Measurements from ENCODE around the gene HHAT. TPM values are rescaled to one million over a fixed set of nuclear protein-coding genes. Genes with fewer than 3 reads are reported as not detected.
"Not testable (repeated sequence)": the region's sequence is repeated elsewhere in the genome, so short reads cannot be mapped to it uniquely, and the experiment has no call there.

HHAT gene
- total RNA-seq, 1 donor from 2014 or later, result 1.2 TPM

- no peak for DNase-seq (ENCODE audit: low read depth in 2 of 2)
Measured at GRCh38 chr1:210313921-210314320, 14.8 kb upstream of the HHAT start.

GRCh38 chr1:210315529-210315928 is 13.2 kb upstream of the HHAT start:
- no peak for DNase-seq (ENCODE audit: low read depth in 2 of 2)

- DNase-seq (ENCODE audit: low read depth in 2 of 2), result no peak
Measured at GRCh38 chr1:210321131-210321530, 7.6 kb upstream of the HHAT start.

DNA sequence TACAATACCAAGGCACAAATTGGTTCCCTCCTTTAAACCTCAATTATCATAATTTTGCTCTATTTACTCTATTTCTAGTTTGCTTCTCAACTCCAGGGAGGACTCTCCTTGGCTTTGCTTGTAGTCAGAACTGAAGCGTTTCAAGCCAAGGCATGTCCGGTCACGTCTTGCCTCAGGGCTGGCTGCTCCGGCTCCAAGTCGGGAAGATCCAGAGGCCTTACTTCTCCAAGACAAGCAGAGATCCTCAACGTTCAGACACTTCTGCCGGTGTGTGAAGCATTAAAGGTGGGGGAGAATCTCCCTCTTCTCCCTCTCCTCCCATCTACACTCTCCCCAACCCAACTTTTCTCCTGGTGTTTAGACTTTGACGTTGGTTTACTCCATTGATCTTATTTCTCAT is 7.2 kb upstream of the HHAT start:
- no peak for DNase-seq (ENCODE audit: low read depth in 2 of 2)

DNA sequence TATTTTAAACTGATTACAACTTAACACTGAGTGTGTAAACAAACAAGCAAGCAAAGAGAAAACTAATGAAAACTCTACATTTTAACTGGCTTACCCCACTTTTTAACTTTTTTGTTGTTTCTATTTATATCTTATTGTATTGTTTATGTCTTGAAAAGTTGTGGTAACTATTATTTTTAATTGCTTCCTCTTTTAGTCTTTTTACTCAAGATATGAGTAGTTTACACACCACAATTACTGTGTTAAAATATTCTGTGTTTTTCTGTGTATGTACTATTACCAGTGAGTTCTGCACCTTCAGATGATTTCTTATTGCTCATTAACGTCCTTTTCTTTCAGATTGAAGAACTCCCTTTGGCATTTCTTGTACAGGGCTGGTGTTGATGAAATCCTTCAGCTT is 4.7 kb upstream of the HHAT start:
- DNase-seq (ENCODE audit: low read depth in 2 of 2), result no peak

DNA sequence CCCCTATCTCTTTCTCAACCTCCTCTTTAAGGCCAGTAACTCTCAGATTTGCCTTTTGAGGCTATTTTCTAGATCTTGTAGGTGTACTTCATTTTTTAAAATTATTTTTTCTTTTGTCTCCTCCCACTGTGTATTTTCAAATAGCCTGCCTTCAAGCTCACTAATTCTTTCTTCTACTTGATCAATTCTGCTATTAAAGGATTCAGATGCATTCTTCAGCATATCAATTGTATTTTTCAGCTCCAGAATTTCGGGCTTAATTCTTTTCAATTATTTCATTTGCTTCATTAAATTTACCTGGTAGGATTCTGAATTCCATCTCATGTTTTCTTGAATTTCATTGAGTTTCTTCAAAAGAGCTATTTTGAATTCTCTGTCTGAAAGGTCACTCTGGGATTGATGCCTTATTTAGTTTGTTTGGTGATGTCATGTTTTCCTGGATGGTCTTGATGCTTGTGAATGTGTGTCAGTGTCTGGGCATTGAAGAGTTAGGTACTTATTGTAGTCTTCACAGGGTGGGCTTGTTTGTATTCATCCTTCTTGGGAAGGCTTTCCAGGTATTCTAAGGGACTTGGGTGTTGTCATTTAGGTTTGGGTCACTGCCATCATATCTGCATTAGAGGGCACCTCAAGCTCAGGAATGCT is 3.6 kb upstream of the HHAT start:
- DNase-seq (ENCODE audit: low read depth in 2 of 2), result no peak

GRCh38 chr1:210328032-210328745 is 513 bp upstream of the HHAT start:
- no peak for DNase-seq (ENCODE audit: low read depth in 2 of 2)

DNA sequence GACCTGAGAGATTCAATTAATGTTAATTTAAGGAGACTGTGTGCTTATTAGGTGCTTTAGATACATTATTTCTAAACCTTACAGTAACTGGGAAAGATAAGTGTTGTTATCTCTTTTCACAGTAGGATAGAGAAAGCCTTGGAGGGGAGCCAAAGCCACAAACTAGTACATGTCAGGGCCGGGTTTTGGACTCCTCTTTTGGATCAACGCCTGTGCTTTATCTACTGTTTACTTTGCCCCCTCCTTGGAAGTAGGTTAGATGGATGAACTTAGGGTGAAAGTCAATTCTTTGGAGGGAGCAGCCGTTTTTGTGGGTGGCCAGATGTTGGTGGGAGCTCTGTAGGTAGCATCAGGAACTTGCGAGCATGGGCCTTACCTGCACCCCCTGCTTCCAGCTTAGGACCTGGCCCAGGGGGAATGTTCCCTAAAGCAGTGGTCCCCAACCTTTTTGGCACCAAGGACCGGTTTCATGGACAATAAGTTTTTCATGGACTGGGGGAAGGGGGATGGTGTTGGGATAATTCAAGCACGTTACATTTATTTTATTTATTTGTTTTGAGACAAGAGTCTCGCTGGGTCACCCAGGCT is 1.7 kb downstream of the HHAT start:
- DNase-seq (ENCODE audit: low read depth in 2 of 2), result peak in 1 of 2 donors; percentile 5

DNA sequence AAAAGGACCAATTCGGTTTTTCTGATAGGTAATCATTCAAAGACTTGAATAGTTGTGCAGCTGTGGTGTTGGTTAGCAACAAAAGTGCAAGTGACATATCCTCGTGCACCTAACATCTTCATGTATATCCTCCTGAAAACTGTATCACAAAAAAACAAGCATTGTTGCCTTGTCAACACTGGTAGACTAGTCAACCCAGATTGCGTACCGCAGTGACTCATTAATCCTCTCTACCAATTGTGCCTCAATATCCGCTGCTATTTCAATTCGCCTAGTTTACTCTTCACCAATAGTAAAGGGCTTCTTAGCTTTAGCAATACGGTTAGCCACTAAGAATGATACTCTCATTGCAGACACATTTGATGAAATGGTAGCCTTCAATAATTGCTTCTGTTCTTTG is 3.5 kb downstream of the HHAT start:
- no peak for DNase-seq (ENCODE audit: low read depth in 2 of 2)

- DNase-seq (ENCODE audit: low read depth in 2 of 2), result no peak
Measured at GRCh38 chr1:210332719-210333398, 4.2 kb downstream of the HHAT start.

DNA sequence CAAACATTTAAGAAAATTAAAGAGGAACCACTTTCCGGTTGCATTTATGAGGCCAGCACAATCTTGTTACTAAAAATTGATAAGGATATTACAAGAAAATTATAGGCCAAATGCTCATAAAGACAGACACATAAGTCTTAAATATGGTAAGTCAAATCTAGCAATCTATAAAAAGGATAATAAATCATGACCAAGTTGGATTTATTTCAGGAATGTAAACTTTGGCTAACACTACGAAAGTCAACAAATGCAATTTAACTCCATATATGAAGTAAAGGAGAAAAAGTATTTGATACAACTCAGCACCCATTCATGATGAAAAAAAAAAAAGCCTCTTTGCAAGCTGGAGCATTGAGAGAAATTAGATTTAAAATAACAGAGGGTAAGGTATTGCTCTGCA is 6.3 kb downstream of the HHAT start:
- DNase-seq (ENCODE audit: low read depth in 2 of 2), result no peak

DNA sequence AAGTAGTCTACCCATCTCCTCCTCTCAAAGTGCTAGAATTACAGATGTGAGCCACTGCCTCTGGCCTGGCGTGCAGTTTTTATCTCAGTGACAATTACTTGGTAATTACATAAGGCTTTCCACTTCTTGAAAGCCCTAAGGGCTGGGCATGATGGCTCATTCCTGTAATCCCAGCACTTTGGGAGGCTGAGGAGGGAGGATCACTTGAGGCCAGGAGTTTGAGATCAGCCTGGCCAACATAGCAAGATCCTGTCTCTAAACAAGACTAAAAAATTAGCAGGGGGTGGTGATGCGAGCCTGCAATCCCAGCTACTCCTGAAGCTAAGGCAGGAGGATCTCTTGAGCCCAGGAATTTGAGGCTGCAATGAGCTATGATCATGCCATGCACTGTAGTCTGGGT is 7.7 kb downstream of the HHAT start:
- no peak for DNase-seq (ENCODE audit: low read depth in 2 of 2)

DNA sequence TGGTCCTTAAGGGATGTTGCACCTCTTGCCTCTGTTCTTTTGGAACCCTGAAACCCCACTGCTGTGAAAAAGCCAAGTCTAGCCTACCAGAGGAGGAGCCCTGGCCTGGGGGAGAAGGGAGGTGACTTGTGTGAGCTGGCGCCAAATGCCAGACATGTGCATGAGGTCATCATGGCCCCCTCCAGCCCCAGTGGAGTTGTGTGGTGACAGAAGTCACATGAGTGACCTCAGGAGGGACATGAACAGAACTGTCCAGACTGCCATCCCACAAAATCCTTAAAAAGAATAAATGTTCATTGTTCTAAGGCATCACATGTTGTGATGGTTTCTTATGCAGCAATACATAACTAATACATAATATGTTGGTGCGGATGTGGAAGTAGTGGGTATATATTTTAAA is 10.8 kb downstream of the HHAT start:
- DNase-seq (ENCODE audit: low read depth in 2 of 2), result no peak

DNA sequence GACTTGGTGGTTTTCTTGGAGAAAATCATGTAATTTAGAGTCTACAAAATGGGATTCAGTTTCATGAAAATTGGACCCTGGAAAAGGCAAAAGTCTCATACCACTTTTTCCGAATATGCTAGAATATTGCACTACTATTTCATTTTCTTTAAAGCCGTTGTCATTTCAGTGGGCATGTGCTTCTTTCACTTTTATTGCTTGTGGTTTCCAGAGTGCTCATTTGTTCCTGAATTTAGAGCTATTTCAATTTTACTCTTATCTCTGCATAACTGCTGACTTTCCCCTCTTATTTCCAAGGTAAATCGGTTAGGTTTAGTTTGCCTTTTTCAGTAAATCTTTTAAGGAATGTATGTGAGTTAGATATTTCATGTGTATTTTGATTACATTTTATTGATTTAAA is 11.6 kb downstream of the HHAT start:
- no peak for DNase-seq (ENCODE audit: low read depth in 2 of 2)

- DNase-seq (ENCODE audit: low read depth in 2 of 2), result no peak
Measured at GRCh38 chr1:210340841-210341240, 12.1 kb downstream of the HHAT start.

GRCh38 chr1:210342986-210343780 is 14.5 kb downstream of the HHAT start:
- peak in 1 of 2 donors; percentile 34 for DNase-seq (ENCODE audit: low read depth in 2 of 2)

DNA sequence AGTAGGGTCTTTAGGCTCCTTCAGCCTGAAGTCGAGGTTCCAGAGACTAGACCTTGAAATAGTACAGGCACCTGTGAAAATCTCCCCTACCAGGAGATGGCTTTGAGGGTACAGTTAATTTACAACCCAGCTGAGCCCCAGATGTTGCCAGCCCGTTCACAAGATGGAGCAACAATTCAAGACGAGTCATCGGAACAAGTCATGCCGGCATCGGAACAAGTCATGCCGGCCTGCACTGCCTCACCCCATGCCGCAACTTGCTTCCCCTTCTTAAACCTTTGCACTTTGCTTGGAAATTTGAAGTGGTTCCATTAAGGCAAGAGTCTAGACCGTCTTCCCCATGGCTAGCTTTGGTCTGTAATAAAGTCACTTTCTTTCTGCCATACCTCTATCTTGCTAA is 16.0 kb downstream of the HHAT start:
- DNase-seq (ENCODE audit: low read depth in 2 of 2), result no peak

DNA sequence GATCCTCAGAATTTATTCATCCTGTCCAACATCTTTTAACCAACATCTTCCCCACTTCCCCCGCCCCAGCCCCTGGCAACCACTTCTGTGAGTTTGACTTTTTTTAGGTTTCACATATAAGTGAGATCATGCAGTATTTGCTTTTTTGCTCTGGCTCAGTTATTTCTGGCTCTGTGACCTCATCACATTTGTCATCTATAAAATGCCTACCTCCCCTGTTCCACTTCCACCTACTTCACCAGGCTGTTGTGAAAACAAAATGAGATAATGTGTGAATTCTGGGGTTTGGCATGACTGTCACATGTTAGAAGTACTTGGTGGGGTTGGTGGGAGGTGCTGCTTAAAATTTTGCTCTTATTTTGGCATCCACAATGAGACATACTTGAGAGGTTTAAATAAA is 18.4 kb downstream of the HHAT start:
- no peak for DNase-seq (ENCODE audit: low read depth in 2 of 2)

- no peak for DNase-seq (ENCODE audit: low read depth in 2 of 2)
Measured at GRCh38 chr1:210351496-210351895, 22.8 kb downstream of the HHAT start.

DNA sequence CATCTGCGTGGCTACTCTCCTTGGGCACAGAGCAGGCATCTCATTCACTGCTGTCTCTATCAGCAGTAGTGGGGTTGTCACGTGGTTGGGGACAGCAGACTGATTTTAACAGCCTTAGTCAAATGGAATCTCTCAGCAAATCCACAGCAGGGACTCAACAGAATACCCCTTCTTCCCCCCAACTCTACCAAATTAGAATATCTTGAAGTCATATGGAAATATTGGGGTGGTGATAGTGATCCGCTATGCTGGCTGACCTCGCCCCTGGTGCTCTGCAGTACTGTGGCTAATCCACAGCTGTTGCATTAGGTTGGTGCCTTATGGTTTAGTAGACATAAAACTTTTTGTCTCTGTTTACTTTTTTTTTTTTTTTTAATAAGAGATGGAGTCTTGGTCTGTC is 23.9 kb downstream of the HHAT start:
- no peak for DNase-seq (ENCODE audit: low read depth in 2 of 2)

DNA sequence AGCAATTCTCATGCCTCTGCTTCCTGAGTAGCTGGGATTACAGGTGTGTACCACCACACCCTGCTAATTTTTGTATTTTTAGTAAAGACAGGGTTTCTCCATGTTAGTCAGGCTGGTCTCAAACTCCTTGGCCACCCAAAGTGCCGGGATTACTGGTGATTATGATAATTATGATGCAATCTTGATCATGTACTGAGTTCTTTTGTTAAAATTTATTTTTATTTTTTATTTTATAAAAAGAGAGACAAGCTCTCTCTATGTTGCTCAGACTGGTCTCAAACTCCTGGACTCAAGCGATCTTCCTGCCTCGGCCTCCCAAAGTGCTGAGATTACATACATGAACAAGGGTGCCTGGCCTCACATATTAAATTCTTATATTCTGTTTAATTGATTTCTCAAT is 25.6 kb downstream of the HHAT start:
- DNase-seq (ENCODE audit: low read depth in 2 of 2), result not testable (repeated sequence)

DNA sequence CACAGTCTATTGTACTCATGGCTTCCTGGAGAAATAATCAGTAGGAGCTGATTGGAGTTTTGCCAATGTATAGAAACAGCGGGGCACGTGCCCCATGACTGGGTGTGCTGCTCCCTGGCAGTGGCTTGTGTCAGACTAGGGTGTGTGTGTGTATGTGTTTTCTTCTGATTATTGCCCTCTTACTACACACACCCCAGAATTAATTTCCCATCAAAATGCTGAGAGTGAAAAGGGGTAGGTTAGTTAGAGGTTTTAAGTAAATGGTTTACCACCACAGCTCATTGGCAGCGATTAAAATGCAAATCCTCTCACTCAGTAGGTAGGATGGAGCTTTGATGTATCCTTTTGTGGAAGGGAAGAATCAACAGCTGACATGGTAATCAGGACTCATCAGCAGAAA is 29.9 kb downstream of the HHAT start:
- DNase-seq (ENCODE audit: low read depth in 2 of 2), result no peak
